IMR-90 (cell line): ENCODE data around the gene EDDM13. TPM values are rescaled to one million over a fixed set of nuclear protein-coding genes. Genes with fewer than 3 reads are reported as not detected.
"Not testable (repeated sequence)": the region's sequence is repeated elsewhere in the genome, so short reads cannot be mapped to it uniquely, and the experiment has no call there.

Experiments used
- ATAC-seq: fragments of 200-7000 bp; cut with Tn5 transposase; 2 replicates; pipeline ENCODE4 v1.9.1; 2020; ENCODE audit warnings: low read depth, mild to moderate bottlenecking, moderate library complexity
- BruUV-seq: library from RNA; stranded (reverse); fragments of 400-500 nt; replicated peaks from 2 replicates; lab custom pipeline; 2021; lab: Mats Ljungman, UMichigan
- CTCF ChIA-PET: fragments of 300-600 bp; formaldehyde crosslinking; extraction: SDS; loops from one replicate; lab custom pipeline; 2021; ENCODE audit warnings: antibody characterized with exemption; lab: Yijun Ruan, JAX
- POLR2A ChIA-PET: fragments of 300-600 bp; sonication (Branson Sonifier 250); formaldehyde crosslinking; loops from one replicate; lab custom pipeline; 2022; ENCODE audit warnings: antibody characterized with exemption; ENCODE audit not compliant: unreplicated experiment; lab: Charles Lee
- DNase-seq: peaks from one replicate; pipeline ENCODE4 v3.0.0; 2013
- H2AFZ ChIP-seq: replicated peaks from 2 replicates; pipeline ENCODE3; 2013; ENCODE audit warnings: low read length, mild to moderate bottlenecking; ENCODE audit not compliant: poor library complexity
- H2AK5ac ChIP-seq: 2 replicates; pipeline ENCODE4 v1.6.1; 2013; ENCODE audit warnings: low read depth, low read length, inconsistent platforms
- H2AK9ac ChIP-seq: replicated peaks from 2 replicates; pipeline ENCODE3; 2013; ENCODE audit warnings: mild to moderate bottlenecking, low read depth, low read length, moderate library complexity; ENCODE audit not compliant: poor library complexity
- H2BK120ac ChIP-seq: 2 replicates; pipeline ENCODE4 v1.6.1; 2013; ENCODE audit warnings: low read depth, low read length, inconsistent platforms
- H2BK15ac ChIP-seq: 3 replicates; pipeline ENCODE4 v1.6.1; 2013; ENCODE audit warnings: low read depth, low read length, inconsistent platforms
- H2BK20ac ChIP-seq: 2 replicates; pipeline ENCODE4 v1.6.1; 2013; ENCODE audit warnings: low read depth, mild to moderate bottlenecking, inconsistent platforms, low read length, moderate library complexity
- H2BK5ac ChIP-seq: 2 replicates; pipeline ENCODE4 v1.6.1; 2013; ENCODE audit warnings: mild to moderate bottlenecking, low read depth, low read length, inconsistent platforms; ENCODE audit not compliant: poor library complexity, severe bottlenecking
- H3K14ac ChIP-seq: replicated peaks from 2 replicates; pipeline ENCODE4 v1.6.1; 2013; ENCODE audit warnings: low read depth, low read length, inconsistent platforms
- H3K18ac ChIP-seq: 2 replicates; pipeline ENCODE4 v1.6.1; 2013; ENCODE audit warnings: low read depth, low read length, control low read depth
- H3K23ac ChIP-seq: 2 replicates; pipeline ENCODE4 v1.6.1; 2013; ENCODE audit warnings: low read depth, low read length, inconsistent platforms
- H3K27ac ChIP-seq: 2 replicates; pipeline ENCODE4 v1.5.1; 2013; ENCODE audit warnings: mild to moderate bottlenecking, control low read depth, low read length; ENCODE audit not compliant: insufficient read depth
- H3K27me3 ChIP-seq: 2 replicates; pipeline ENCODE4 v1.6.1; 2013; ENCODE audit warnings: low read length; ENCODE audit not compliant: control insufficient read depth, insufficient read depth
- H3K36me3 ChIP-seq: 2 replicates; pipeline ENCODE4 v1.6.1; 2013; ENCODE audit warnings: low read length, mixed read lengths; ENCODE audit not compliant: control insufficient read depth, insufficient read depth
- H3K4ac ChIP-seq: 2 replicates; pipeline ENCODE4 v1.6.1; 2013; ENCODE audit warnings: low read depth, low read length, inconsistent platforms
- H3K4me1 ChIP-seq: 2 replicates; pipeline ENCODE4 v1.6.1; 2013; ENCODE audit warnings: low read length, mixed read lengths; ENCODE audit not compliant: control insufficient read depth, insufficient read depth
- H3K4me2 ChIP-seq: 2 replicates; pipeline ENCODE4 v1.6.1; 2013; ENCODE audit warnings: low read depth, mild to moderate bottlenecking, control low read depth, low read length, moderate library complexity
- H3K4me3 ChIP-seq: 2 replicates; pipeline ENCODE4 v1.5.1; 2013; ENCODE audit warnings: low read depth, mild to moderate bottlenecking, control low read depth, low read length, moderate library complexity; ENCODE audit not compliant: insufficient read depth
- H3K56ac ChIP-seq: 2 replicates; pipeline ENCODE4 v1.6.1; 2013; ENCODE audit warnings: low read length, inconsistent platforms; ENCODE audit not compliant: insufficient read depth; ENCODE audit errors: extremely low read depth
- H3K79me1 ChIP-seq, 2 experiments: 2 replicates each; pipeline ENCODE4 v1.6.1; 2013; ENCODE audit warnings: low read length in 2 of 2, inconsistent platforms in 1 of 2, low read depth in 1 of 2
- H3K9ac ChIP-seq: 2 replicates; pipeline ENCODE4 v1.6.1; 2013; ENCODE audit warnings: low read depth, low read length, control low read depth
- H3K9me1 ChIP-seq: 2 replicates; pipeline ENCODE4 v1.6.1; 2013; ENCODE audit warnings: low read length, inconsistent platforms; ENCODE audit not compliant: insufficient read depth
- H3K9me3 ChIP-seq: 2 replicates; pipeline ENCODE4 v1.6.1; 2013; ENCODE audit warnings: low read length; ENCODE audit not compliant: control insufficient read depth, insufficient read depth
- H4K20me1 ChIP-seq: 2 replicates; pipeline ENCODE4 v1.6.1; 2013; ENCODE audit warnings: low read length, inconsistent platforms; ENCODE audit not compliant: insufficient read depth
- H4K5ac ChIP-seq: 2 replicates; pipeline ENCODE4 v1.6.1; 2013; ENCODE audit warnings: mild to moderate bottlenecking, low read depth, low read length, control low read depth
- H4K8ac ChIP-seq, 2 experiments: 2 replicates each; pipeline ENCODE4 v1.6.1; 2013; ENCODE audit warnings: low read depth in 2 of 2, low read length in 2 of 2, control low read depth in 1 of 2, inconsistent platforms in 1 of 2
- H4K91ac ChIP-seq: 2 replicates; pipeline ENCODE4 v1.6.1; 2013; ENCODE audit warnings: low read depth, low read length, inconsistent platforms; ENCODE audit not compliant: insufficient read depth
- WGBS, 2 experiments: methylation state at CpG; one replicate each; pipeline versions ENCODE4 v1.1.5 to v1.1.7; 2013; ENCODE audit warnings: missing lambda C conversion rate in 2 of 2; ENCODE audit not compliant: insufficient read length in 1 of 2; ENCODE audit errors: extremely low coverage in 2 of 2; 5-methylcytosine and 5-hydroxymethylcytosine counted together
- dilution Hi-C: fragments of 300-500 bp; cut with HindIII; formaldehyde crosslinking; loops from one replicate; pipeline ENCODE4 v1.14.3; 2018; ENCODE audit warnings: low sequenced_read_pairs; ENCODE audit not compliant: unreplicated experiment
- in situ Hi-C: fragments of 300-500 bp; cut with MboI; formaldehyde crosslinking; loops from 3 replicates; pipeline ENCODE4 v1.14.3; 2019; ENCODE audit warnings: low sequenced_read_pairs, inconsistent platforms, mixed read lengths
- intact Hi-C: fragments of 100-400 bp; cut with micrococcal nuclease; formaldehyde crosslinking; loops from 2 replicates; pipeline ENCODE4 v1.10.0; 2022
- polyA plus RNA-seq, 3 experiments: library from polyadenylated mRNA; depleted of rRNA; stranded (reverse); fragments of >200 nt; gene quantifications; 2 replicates each; pipeline ENCODE4 v1.2.3, GENCODE V29; 2012; ENCODE audit warnings: low replicate concordance in 1 of 3
- total RNA-seq: library from RNA; depleted of rRNA; stranded (reverse); fragments of >200 nt; gene quantifications from 2 replicates; pipeline ENCODE4 v1.2.3, GENCODE V29; 2012

Gene EDDM13
- total and polyA plus RNA-seq, 2 of the 4 experiments (the other 2 are of a cell fraction), result not detected

DNA sequence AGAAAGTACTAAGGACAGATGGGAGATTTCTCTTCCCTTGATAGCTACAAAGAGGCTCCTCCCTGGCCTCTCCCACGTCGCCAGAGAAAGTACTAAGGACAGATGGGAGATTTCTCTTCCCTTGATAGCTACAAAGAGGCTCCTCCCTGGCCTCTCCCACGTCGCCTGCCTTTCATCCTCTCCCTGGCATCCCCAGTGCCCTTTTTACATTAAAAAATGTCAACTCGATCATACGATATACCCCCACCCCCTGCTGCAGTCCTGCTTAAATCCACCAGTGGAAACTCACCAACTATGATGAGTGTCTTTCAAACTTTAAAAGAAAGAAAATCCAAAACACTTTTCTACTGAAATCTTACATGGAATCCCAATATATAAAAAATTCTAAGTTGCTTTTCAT, 34.5 kb downstream of the EDDM13 start:
- H4K5ac ChIP-seq, in situ Hi-C loops, H3K79me1 ChIP-seq, H3K9me1 ChIP-seq, H3K23ac ChIP-seq, intact Hi-C loops, H3K4me1 ChIP-seq, H2AK5ac ChIP-seq, H2BK5ac ChIP-seq, H4K91ac ChIP-seq, H2BK15ac ChIP-seq, H3K27me3 ChIP-seq, H3K4me2 ChIP-seq, H3K14ac ChIP-seq, dilution Hi-C loops, H3K4me3 ChIP-seq, POLR2A ChIA-PET, H3K36me3 ChIP-seq, H3K18ac ChIP-seq, H3K9me3 ChIP-seq, H4K8ac ChIP-seq, H3K56ac ChIP-seq, H4K20me1 ChIP-seq, CTCF ChIA-PET, H2BK20ac ChIP-seq, H2BK120ac ChIP-seq, BruUV-seq, DNase-seq, ATAC-seq, H3K4ac ChIP-seq, H2AFZ ChIP-seq, H2AK9ac ChIP-seq: not testable (repeated sequence)
- WGBS, 2 experiments, result no CpG with 5 or more reads among the region's 6 CpGs
- Histone ChIP-seq H3K27ac (peak overlapping the region; percentile 26; the same call in 1 of the 2 replicates), H3K9ac (peak overlapping the region; percentile 23; the same call in 1 of the 2 replicates)
